ENCODE measurements around the gene TMEM119. TPM values are rescaled to one million over a fixed set of nuclear protein-coding genes. Genes with fewer than 3 reads are reported as not detected.

TMEM119 gene
- total and polyA plus RNA-seq, 2 of the 4 experiments (the other 2 are of a cell fraction): 8.1 to 9.2 TPM

DNA sequence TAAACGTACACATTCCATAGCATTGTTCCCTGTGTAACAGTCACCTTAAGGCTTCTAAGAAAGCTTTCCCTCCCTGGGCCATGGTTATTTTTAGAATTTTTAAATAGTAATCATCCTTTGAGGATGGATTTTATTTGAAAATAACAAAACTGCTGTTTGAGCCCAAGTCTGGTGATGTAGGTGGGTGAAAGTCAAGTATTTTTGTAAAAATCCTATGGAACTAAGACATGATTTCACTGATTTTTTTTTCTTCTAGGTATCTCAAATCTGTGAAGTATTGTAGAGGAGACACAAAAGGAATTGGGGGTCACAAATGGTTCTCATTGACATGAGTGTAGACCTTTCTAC, 34.1 kb downstream of the TMEM119 start:
- H2BK15ac ChIP-seq (ENCODE audit: low read depth, low read length): no peak overlapping the region
- H3K36me3 ChIP-seq (ENCODE audit: control insufficient read depth, insufficient read depth, low read length): peaks cover 33% of the 10 kb centered on the region
- no peak overlapping the region for H3K27ac ChIP-seq (ENCODE audit: insufficient read depth, low read length)
- H3K27me3 ChIP-seq (ENCODE audit: control insufficient read depth, insufficient read depth, low read length): no peaks in the 10 kb centered on the region
- no peaks in the 10 kb centered on the region for H3K9me3 ChIP-seq (ENCODE audit: control insufficient read depth, insufficient read depth, low read length)
- H2AK5ac ChIP-seq (ENCODE audit: low read depth, low read length): no peak overlapping the region
- ChIA-PET POLR2A (ENCODE audit: unreplicated experiment) (no interaction called here), CTCF (interaction anchor here (0.6 to 3.3 kb wide), 3 partner anchors 38 to 54 kb away, joined by 3 to 16 read pairs (median 4); no protein-coding TSS in a partner anchor)
- intact Hi-C loops (cut with micrococcal nuclease): loop anchor here (1.0 to 2.0 kb wide), 7 partner anchors 45 to 530 kb away; partner anchors contain the start of genes ALKBH2 and CORO1C
- no peak overlapping the region for H3K4ac ChIP-seq (ENCODE audit: low read depth, low read length)
- H3K23ac ChIP-seq (ENCODE audit: low read depth, low read length): no peak overlapping the region
- no CpG with 5 or more reads among the region's 1 CpG for WGBS, 2 experiments (ENCODE audit: extremely low coverage in 2 of 2, insufficient read length in 1 of 2)
- H2BK20ac ChIP-seq (ENCODE audit: low read depth, low read length): 0 out of 2 replicates have a peak overlapping the region, but pooled peaks have one; percentile 5
- no peak overlapping the region for H3K9ac ChIP-seq (ENCODE audit: low read depth, low read length)
- no peaks in the 10 kb centered on the region for H3K4me1 ChIP-seq (ENCODE audit: control insufficient read depth, insufficient read depth, low read length)
- BruUV-seq (replicated peaks): no TSS peak
- H3K14ac ChIP-seq (replicated peaks; ENCODE audit: low read depth, low read length): no peak overlapping the region
- H3K9me1 ChIP-seq (ENCODE audit: insufficient read depth, low read length): peaks cover 5% of the 10 kb centered on the region; the same call in 1 of the 2 replicates
- H2AK9ac ChIP-seq (replicated peaks; ENCODE audit: low read depth, low read length, poor library complexity): no peak overlapping the region
- no peak overlapping the region for H2AFZ ChIP-seq (replicated peaks; ENCODE audit: low read length, poor library complexity)
- H4K8ac ChIP-seq (ENCODE audit: low read depth in 2 of 2, low read length in 2 of 2): no peak overlapping the region
- H3K4me2 ChIP-seq (ENCODE audit: low read depth, low read length): no peak overlapping the region
- TF ChIP-seq POLR2A (IDR thresholded peaks at IDR 0.05; ENCODE audit: low read depth, low read length): no peak
- 0 out of 2 replicates have a peak, but pooled peaks have one; percentile 19 for TF ChIP-seq CHD1 (IDR thresholded peaks at IDR 0.05; ENCODE audit: low read depth, low read length)
- DNase-seq (no peak), ATAC-seq (ENCODE audit: low read depth) (no peak)
- H4K91ac ChIP-seq (ENCODE audit: insufficient read depth, low read depth, low read length): no peak overlapping the region
- no peak overlapping the region for H2BK5ac ChIP-seq (ENCODE audit: low read depth, low read length, poor library complexity, severe bottlenecking)
- dilution Hi-C loops (cut with HindIII; ENCODE audit: low sequenced_read_pairs, unreplicated experiment): no loop called here
- no peak overlapping the region for H2BK120ac ChIP-seq (ENCODE audit: low read depth, low read length)
- no peak overlapping the region for H4K5ac ChIP-seq (ENCODE audit: low read depth, low read length)
- peaks cover 12% of the 10 kb centered on the region; the same call in 1 of the 2 replicates for H4K20me1 ChIP-seq (ENCODE audit: insufficient read depth, low read length)
- H3K4me3 ChIP-seq (ENCODE audit: insufficient read depth, low read depth, low read length): no peak overlapping the region
- peaks cover 15 to 46% of the 10 kb centered on the region in 2 experiments for H3K79me1 ChIP-seq (ENCODE audit: low read depth in 1 of 2, low read length in 2 of 2)
- no peak overlapping the region for H3K18ac ChIP-seq (ENCODE audit: low read depth, low read length)
- no peak overlapping the region for H3K56ac ChIP-seq (ENCODE audit: extremely low read depth, insufficient read depth, low read length)
- in situ Hi-C loops (cut with MboI; ENCODE audit: low sequenced_read_pairs): loop anchor here (5.0 to 10.0 kb wide), 2 partner anchors 391 to 529 kb away; partner anchors contain the start of gene ALKBH2

All from IMR-90 (cell line).